IMR-90 (cell line): Measurements from ENCODE around the gene PDE6H. TPM values are rescaled to one million over a fixed set of nuclear protein-coding genes. Genes with fewer than 3 reads are reported as not detected.
A peak's percentile ranks its signal among the peaks of the same experiment; 100 is the strongest.

Experiments
- ATAC-seq: fragments of 200-7000 bp; cut with Tn5 transposase; 2 replicates; pipeline ENCODE4 v1.9.1; 2020; ENCODE audit warnings: low read depth, mild to moderate bottlenecking, moderate library complexity
- BruUV-seq: library from RNA; stranded (reverse); fragments of 400-500 nt; replicated peaks from 2 replicates; lab custom pipeline; 2021; lab: Mats Ljungman, UMichigan
- CTCF ChIA-PET: fragments of 300-600 bp; formaldehyde crosslinking; extraction: SDS; loops from one replicate; lab custom pipeline; 2021; ENCODE audit warnings: antibody characterized with exemption; lab: Yijun Ruan, JAX
- POLR2A ChIA-PET: fragments of 300-600 bp; sonication (Branson Sonifier 250); formaldehyde crosslinking; loops from one replicate; lab custom pipeline; 2022; ENCODE audit warnings: antibody characterized with exemption; ENCODE audit not compliant: unreplicated experiment; lab: Charles Lee
- DNase-seq: peaks from one replicate; pipeline ENCODE4 v3.0.0; 2013
- H2AFZ ChIP-seq: replicated peaks from 2 replicates; pipeline ENCODE3; 2013; ENCODE audit warnings: low read length, mild to moderate bottlenecking; ENCODE audit not compliant: poor library complexity
- H2AK5ac ChIP-seq: 2 replicates; pipeline ENCODE4 v1.6.1; 2013; ENCODE audit warnings: low read depth, low read length, inconsistent platforms
- H2AK9ac ChIP-seq: replicated peaks from 2 replicates; pipeline ENCODE3; 2013; ENCODE audit warnings: mild to moderate bottlenecking, low read depth, low read length, moderate library complexity; ENCODE audit not compliant: poor library complexity
- H2BK120ac ChIP-seq: 2 replicates; pipeline ENCODE4 v1.6.1; 2013; ENCODE audit warnings: low read depth, low read length, inconsistent platforms
- H2BK15ac ChIP-seq: 3 replicates; pipeline ENCODE4 v1.6.1; 2013; ENCODE audit warnings: low read depth, low read length, inconsistent platforms
- H2BK20ac ChIP-seq: 2 replicates; pipeline ENCODE4 v1.6.1; 2013; ENCODE audit warnings: low read depth, mild to moderate bottlenecking, inconsistent platforms, low read length, moderate library complexity
- H2BK5ac ChIP-seq: 2 replicates; pipeline ENCODE4 v1.6.1; 2013; ENCODE audit warnings: mild to moderate bottlenecking, low read depth, low read length, inconsistent platforms; ENCODE audit not compliant: poor library complexity, severe bottlenecking
- H3K14ac ChIP-seq: replicated peaks from 2 replicates; pipeline ENCODE4 v1.6.1; 2013; ENCODE audit warnings: low read depth, low read length, inconsistent platforms
- H3K18ac ChIP-seq: 2 replicates; pipeline ENCODE4 v1.6.1; 2013; ENCODE audit warnings: low read depth, low read length, control low read depth
- H3K23ac ChIP-seq: 2 replicates; pipeline ENCODE4 v1.6.1; 2013; ENCODE audit warnings: low read depth, low read length, inconsistent platforms
- H3K27ac ChIP-seq: 2 replicates; pipeline ENCODE4 v1.5.1; 2013; ENCODE audit warnings: mild to moderate bottlenecking, control low read depth, low read length; ENCODE audit not compliant: insufficient read depth
- H3K27me3 ChIP-seq: 2 replicates; pipeline ENCODE4 v1.6.1; 2013; ENCODE audit warnings: low read length; ENCODE audit not compliant: control insufficient read depth, insufficient read depth
- H3K36me3 ChIP-seq: 2 replicates; pipeline ENCODE4 v1.6.1; 2013; ENCODE audit warnings: low read length, mixed read lengths; ENCODE audit not compliant: control insufficient read depth, insufficient read depth
- H3K4ac ChIP-seq: 2 replicates; pipeline ENCODE4 v1.6.1; 2013; ENCODE audit warnings: low read depth, low read length, inconsistent platforms
- H3K4me1 ChIP-seq: 2 replicates; pipeline ENCODE4 v1.6.1; 2013; ENCODE audit warnings: low read length, mixed read lengths; ENCODE audit not compliant: control insufficient read depth, insufficient read depth
- H3K4me2 ChIP-seq: 2 replicates; pipeline ENCODE4 v1.6.1; 2013; ENCODE audit warnings: low read depth, mild to moderate bottlenecking, control low read depth, low read length, moderate library complexity
- H3K4me3 ChIP-seq: 2 replicates; pipeline ENCODE4 v1.5.1; 2013; ENCODE audit warnings: low read depth, mild to moderate bottlenecking, control low read depth, low read length, moderate library complexity; ENCODE audit not compliant: insufficient read depth
- H3K56ac ChIP-seq: 2 replicates; pipeline ENCODE4 v1.6.1; 2013; ENCODE audit warnings: low read length, inconsistent platforms; ENCODE audit not compliant: insufficient read depth; ENCODE audit errors: extremely low read depth
- H3K79me1 ChIP-seq, 2 experiments: 2 replicates each; pipeline ENCODE4 v1.6.1; 2013; ENCODE audit warnings: low read length in 2 of 2, inconsistent platforms in 1 of 2, low read depth in 1 of 2
- H3K9ac ChIP-seq: 2 replicates; pipeline ENCODE4 v1.6.1; 2013; ENCODE audit warnings: low read depth, low read length, control low read depth
- H3K9me1 ChIP-seq: 2 replicates; pipeline ENCODE4 v1.6.1; 2013; ENCODE audit warnings: low read length, inconsistent platforms; ENCODE audit not compliant: insufficient read depth
- H3K9me3 ChIP-seq: 2 replicates; pipeline ENCODE4 v1.6.1; 2013; ENCODE audit warnings: low read length; ENCODE audit not compliant: control insufficient read depth, insufficient read depth
- H4K20me1 ChIP-seq: 2 replicates; pipeline ENCODE4 v1.6.1; 2013; ENCODE audit warnings: low read length, inconsistent platforms; ENCODE audit not compliant: insufficient read depth
- H4K5ac ChIP-seq: 2 replicates; pipeline ENCODE4 v1.6.1; 2013; ENCODE audit warnings: mild to moderate bottlenecking, low read depth, low read length, control low read depth
- H4K8ac ChIP-seq, 2 experiments: 2 replicates each; pipeline ENCODE4 v1.6.1; 2013; ENCODE audit warnings: low read depth in 2 of 2, low read length in 2 of 2, control low read depth in 1 of 2, inconsistent platforms in 1 of 2
- H4K91ac ChIP-seq: 2 replicates; pipeline ENCODE4 v1.6.1; 2013; ENCODE audit warnings: low read depth, low read length, inconsistent platforms; ENCODE audit not compliant: insufficient read depth
- BHLHE40 ChIP-seq: fragments of 150-350 bp; IDR thresholded peaks from 2 replicates; pipeline ENCODE4 v1.6.1; 2016; ENCODE audit warnings: mild to moderate bottlenecking, low read depth, low read length
- CTCF ChIP-seq: conservative IDR thresholded peaks from 2 replicates; pipeline ENCODE4 v1.5.1; 2012; ENCODE audit warnings: mild to moderate bottlenecking, low read depth, low read length, improper control_type of control experiment
- ELK1 ChIP-seq: fragments of 150-350 bp; IDR thresholded peaks from 2 replicates; pipeline ENCODE4 v1.6.1; 2016; ENCODE audit warnings: low read depth, mild to moderate bottlenecking, low read length, moderate library complexity, borderline replicate concordance
- MAFK ChIP-seq: IDR thresholded peaks from 2 replicates; pipeline ENCODE4 v1.6.1; 2012; ENCODE audit warnings: low read depth, low read length, improper control_type of control experiment
- MXI1 ChIP-seq: IDR thresholded peaks from 2 replicates; pipeline ENCODE4 v1.6.1; 2012; ENCODE audit warnings: low read depth, mild to moderate bottlenecking, low read length, moderate library complexity, borderline replicate concordance
- NFE2L2 ChIP-seq: fragments of 150-350 bp; IDR thresholded peaks from 2 replicates; pipeline ENCODE4 v1.6.1; 2016; ENCODE audit warnings: low read depth, mild to moderate bottlenecking, low read length
- POLR2A ChIP-seq: IDR thresholded peaks from 2 replicates; pipeline ENCODE4 v1.6.1; 2012; ENCODE audit warnings: mild to moderate bottlenecking, low read depth, low read length
- RAD21 ChIP-seq: IDR thresholded peaks from 2 replicates; pipeline ENCODE4 v1.6.1; 2012; ENCODE audit warnings: low read length, improper control_type of control experiment
- RCOR1 ChIP-seq: IDR thresholded peaks from 2 replicates; pipeline ENCODE4 v1.6.1; 2012; ENCODE audit warnings: mild to moderate bottlenecking, low read length, improper control_type of control experiment; ENCODE audit not compliant: insufficient replicate concordance
- RFX5 ChIP-seq: IDR thresholded peaks from 2 replicates; pipeline ENCODE4 v1.8.0; 2012; ENCODE audit warnings: low read depth, mild to moderate bottlenecking, low read length, moderate library complexity
- SMC3 ChIP-seq: fragments of 150-350 bp; IDR thresholded peaks from 2 replicates; pipeline ENCODE4 v1.6.1; 2016; ENCODE audit warnings: low read depth, mild to moderate bottlenecking, antibody characterized with exemption, low read length, moderate library complexity
- USF2 ChIP-seq: fragments of 150-350 bp; IDR thresholded peaks from 2 replicates; pipeline ENCODE4 v1.6.1; 2017; ENCODE audit warnings: mild to moderate bottlenecking, antibody characterized with exemption, low read length, low read depth
- WGBS, 2 experiments: methylation state at CpG; one replicate each; pipeline versions ENCODE4 v1.1.5 to v1.1.7; 2013; ENCODE audit warnings: missing lambda C conversion rate in 2 of 2; ENCODE audit not compliant: insufficient read length in 1 of 2; ENCODE audit errors: extremely low coverage in 2 of 2; 5-methylcytosine and 5-hydroxymethylcytosine counted together
- dilution Hi-C: fragments of 300-500 bp; cut with HindIII; formaldehyde crosslinking; loops from one replicate; pipeline ENCODE4 v1.14.3; 2018; ENCODE audit warnings: low sequenced_read_pairs; ENCODE audit not compliant: unreplicated experiment
- in situ Hi-C: fragments of 300-500 bp; cut with MboI; formaldehyde crosslinking; loops from 3 replicates; pipeline ENCODE4 v1.14.3; 2019; ENCODE audit warnings: low sequenced_read_pairs, inconsistent platforms, mixed read lengths
- intact Hi-C: fragments of 100-400 bp; cut with micrococcal nuclease; formaldehyde crosslinking; loops from 2 replicates; pipeline ENCODE4 v1.10.0; 2022
- polyA plus RNA-seq, 3 experiments: library from polyadenylated mRNA; depleted of rRNA; stranded (reverse); fragments of >200 nt; gene quantifications; 2 replicates each; pipeline ENCODE4 v1.2.3, GENCODE V29; 2012; ENCODE audit warnings: low replicate concordance in 1 of 3
- total RNA-seq: library from RNA; depleted of rRNA; stranded (reverse); fragments of >200 nt; gene quantifications from 2 replicates; pipeline ENCODE4 v1.2.3, GENCODE V29; 2012

PDE6H gene
- total and polyA plus RNA-seq, 2 of the 4 experiments (the other 2 are of a cell fraction), result not detected

- Histone ChIP-seq H2BK15ac (no peak overlapping the region), H3K4ac (no peak overlapping the region), H4K91ac (no peak overlapping the region), H3K27ac (no peak overlapping the region), H3K4me1 (peaks cover 3% of the 10 kb centered on the region; the same call in 1 of the 2 replicates), H2AFZ (no peak overlapping the region), H3K4me3 (no peak overlapping the region), H4K20me1 (no peaks in the 10 kb centered on the region), H3K18ac (no peak overlapping the region), H2AK5ac (no peak overlapping the region), H3K9ac (no peak overlapping the region), H4K8ac (no peak overlapping the region), H3K23ac (no peak overlapping the region), H3K27me3 (no peaks in the 10 kb centered on the region), H3K36me3 (no peaks in the 10 kb centered on the region), H3K9me3 (no peaks in the 10 kb centered on the region), H2AK9ac (no peak overlapping the region), H3K9me1 (no peaks in the 10 kb centered on the region; the same call in 1 of the 2 replicates), H2BK120ac (no peak overlapping the region), H4K5ac (no peak overlapping the region), H2BK5ac (no peak overlapping the region), H3K14ac (no peak overlapping the region), H2BK20ac (0 out of 2 replicates have a peak overlapping the region, but pooled peaks have one; percentile 9), H3K79me1 (no peaks in the 10 kb centered on the region), H3K4me2 (no peak overlapping the region), H3K56ac (no peak overlapping the region)
- POLR2A ChIA-PET, result no interaction called here
- CTCF ChIA-PET, result no interaction called here
- ATAC-seq (no peak), DNase-seq (no peak)
- in situ Hi-C loops, result no loop called here
- TF ChIP-seq RAD21, result no peak
- no peak for TF ChIP-seq MXI1
- no peak for TF ChIP-seq MAFK
- no peak for TF ChIP-seq NFE2L2
- TF ChIP-seq USF2, result no peak
- no peak for TF ChIP-seq RFX5
- no peak for TF ChIP-seq POLR2A
- TF ChIP-seq CTCF, result no peak
- no peak for TF ChIP-seq RCOR1
- no peak for TF ChIP-seq BHLHE40
- TF ChIP-seq SMC3, result no peak
- no peak for TF ChIP-seq ELK1
- intact Hi-C loops, result no loop called here
- WGBS, 2 experiments, result no CpG with 5 or more reads among the region's 4 CpGs
- no TSS peak for BruUV-seq
- dilution Hi-C loops, result no loop called here
Observed at GRCh38 chr12:14935031-14935430, 37.8 kb upstream of the PDE6H start.
